Hematopoietic multipotent progenitor cell treated with erythropoietin and hydrocortisone succinate and interleukin-3 and kit ligand, for 4 days (in vitro differentiated cells): Measurements from ENCODE around the gene EXOSC5.
"Not testable (repeated sequence)": the region's sequence is repeated elsewhere in the genome, so short reads cannot be mapped to it uniquely, and the experiment has no call there.

Source experiments
- DNase-seq: peaks from one replicate; pipeline ENCODE4 v3.0.0-alpha.2; 2015

Gene EXOSC5

GRCh38 chr19:41426116-41426841 lies 29.1 kb upstream of the EXOSC5 start:
- no peak for DNase-seq

GRCh38 chr19:41425174-41426115 lies 28.3 kb upstream of the EXOSC5 start:
- no peak for DNase-seq

- peak; percentile 63 for DNase-seq
Measured at GRCh38 chr19:41424335-41425173, 27.4 kb upstream of the EXOSC5 start.

- no peak for DNase-seq
Measured at GRCh38 chr19:41422955-41423354, 25.8 kb upstream of the EXOSC5 start.

- no peak for DNase-seq
Measured at GRCh38 chr19:41422456-41422855, 25.3 kb upstream of the EXOSC5 start.

- DNase-seq: no peak
Measured at GRCh38 chr19:41421973-41422372, 24.8 kb upstream of the EXOSC5 start.

GRCh38 chr19:41421314-41421713 lies 24.2 kb upstream of the EXOSC5 start:
- DNase-seq: no peak

- DNase-seq: peak; percentile 84
Measured at GRCh38 chr19:41420101-41420880, 23.1 kb upstream of the EXOSC5 start.

GRCh38 chr19:41416194-41416674 lies 19.1 kb upstream of the EXOSC5 start:
- no peak for DNase-seq

- DNase-seq: no peak
Measured at GRCh38 chr19:41415154-41415571, 18.0 kb upstream of the EXOSC5 start.

GRCh38 chr19:41414461-41414860 lies 17.3 kb upstream of the EXOSC5 start:
- no peak for DNase-seq

GRCh38 chr19:41413947-41414346 lies 16.8 kb upstream of the EXOSC5 start:
- no peak for DNase-seq

- DNase-seq: no peak
Measured at GRCh38 chr19:41412953-41413352, 15.8 kb upstream of the EXOSC5 start.

GRCh38 chr19:41411968-41412265 lies 14.8 kb upstream of the EXOSC5 start:
- DNase-seq: no peak

- DNase-seq: no peak
Measured at GRCh38 chr19:41411100-41411967, 14.2 kb upstream of the EXOSC5 start.

GRCh38 chr19:41410336-41411054 lies 13.3 kb upstream of the EXOSC5 start:
- DNase-seq: no peak

GRCh38 chr19:41409288-41409687 lies 12.1 kb upstream of the EXOSC5 start:
- DNase-seq: no peak

GRCh38 chr19:41408846-41409245 lies 11.7 kb upstream of the EXOSC5 start:
- DNase-seq: not testable (repeated sequence)

- peak; percentile 37 for DNase-seq
Measured at GRCh38 chr19:41408256-41408655, 11.1 kb upstream of the EXOSC5 start.

GRCh38 chr19:41407271-41407670 lies 10.1 kb upstream of the EXOSC5 start:
- DNase-seq: no peak

- DNase-seq: no peak
Measured at GRCh38 chr19:41405776-41406175, 8.6 kb upstream of the EXOSC5 start.
